ENCODE data around the gene MED4. TPM values are rescaled to one million over a fixed set of nuclear protein-coding genes. Genes with fewer than 3 reads are reported as not detected.

MED4 gene, protein sequence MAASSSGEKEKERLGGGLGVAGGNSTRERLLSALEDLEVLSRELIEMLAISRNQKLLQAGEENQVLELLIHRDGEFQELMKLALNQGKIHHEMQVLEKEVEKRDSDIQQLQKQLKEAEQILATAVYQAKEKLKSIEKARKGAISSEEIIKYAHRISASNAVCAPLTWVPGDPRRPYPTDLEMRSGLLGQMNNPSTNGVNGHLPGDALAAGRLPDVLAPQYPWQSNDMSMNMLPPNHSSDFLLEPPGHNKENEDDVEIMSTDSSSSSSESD
- 61.8 and 63.5 TPM in 2 replicates for total RNA-seq

DNA sequence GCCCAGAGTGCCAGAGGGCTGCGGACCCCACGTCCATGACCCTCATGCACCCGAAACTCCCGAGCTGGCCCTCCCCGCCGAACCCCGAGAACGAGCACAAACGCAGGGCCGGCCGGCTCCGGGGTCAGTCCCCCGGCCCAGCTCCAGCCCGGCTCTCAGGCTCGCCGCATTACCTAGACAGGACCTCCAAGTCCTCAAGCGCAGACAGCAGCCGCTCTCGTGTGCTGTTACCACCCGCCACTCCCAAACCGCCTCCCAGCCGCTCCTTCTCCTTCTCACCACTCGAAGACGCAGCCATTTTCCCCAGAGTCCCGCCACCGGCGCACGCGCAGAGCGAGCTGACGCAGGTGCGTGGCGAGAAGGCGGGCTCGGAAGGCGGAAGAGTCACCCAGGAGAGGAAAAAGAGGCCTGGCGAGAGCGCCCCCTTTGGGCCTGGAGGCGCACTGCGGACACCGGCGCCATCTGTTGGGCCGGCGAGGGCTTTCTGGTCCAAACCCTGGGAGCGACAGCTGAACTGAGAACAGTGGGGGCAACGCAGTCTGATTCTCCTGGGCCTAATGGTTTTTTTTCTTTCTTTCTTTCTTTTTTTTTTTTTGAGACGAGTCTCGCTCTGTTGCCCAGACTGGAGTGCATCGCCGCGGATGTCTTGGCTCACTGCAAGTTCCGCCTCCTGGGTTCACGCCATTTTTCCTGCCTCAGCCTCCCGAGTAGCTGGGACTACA lies at the start of gene MED4:
Gene MED4, minus strand, starts transcription at position 324 of the 722 bp plus-strand sequence. Its CDS starts 26 bp downstream, at position 298.
- peaks cover 9% of the 10 kb centered on the region for H3K36me3 Mint-ChIP-seq (ENCODE audit: low read depth)
- peak within 1 kb of the TSS; percentile 89 for H3K27ac Mint-ChIP-seq
- H3K27me3 Mint-ChIP-seq: peaks cover 7% of the 10 kb centered on the region
- DNase-seq: peak; percentile 100
- peak within 1 kb of the TSS; percentile 92 for H3K4me3 Mint-ChIP-seq
- H3K9me3 Mint-ChIP-seq: peaks cover 4% of the 10 kb centered on the region
- intact Hi-C loops (cut with micrococcal nuclease): loop anchor here (1.0 to 5.0 kb wide), 3 partner anchors 57 to 317 kb away; partner anchors contain the start of genes ITM2B and LPAR6
- peaks cover 24% of the 10 kb centered on the region for H3K4me1 Mint-ChIP-seq

DNA sequence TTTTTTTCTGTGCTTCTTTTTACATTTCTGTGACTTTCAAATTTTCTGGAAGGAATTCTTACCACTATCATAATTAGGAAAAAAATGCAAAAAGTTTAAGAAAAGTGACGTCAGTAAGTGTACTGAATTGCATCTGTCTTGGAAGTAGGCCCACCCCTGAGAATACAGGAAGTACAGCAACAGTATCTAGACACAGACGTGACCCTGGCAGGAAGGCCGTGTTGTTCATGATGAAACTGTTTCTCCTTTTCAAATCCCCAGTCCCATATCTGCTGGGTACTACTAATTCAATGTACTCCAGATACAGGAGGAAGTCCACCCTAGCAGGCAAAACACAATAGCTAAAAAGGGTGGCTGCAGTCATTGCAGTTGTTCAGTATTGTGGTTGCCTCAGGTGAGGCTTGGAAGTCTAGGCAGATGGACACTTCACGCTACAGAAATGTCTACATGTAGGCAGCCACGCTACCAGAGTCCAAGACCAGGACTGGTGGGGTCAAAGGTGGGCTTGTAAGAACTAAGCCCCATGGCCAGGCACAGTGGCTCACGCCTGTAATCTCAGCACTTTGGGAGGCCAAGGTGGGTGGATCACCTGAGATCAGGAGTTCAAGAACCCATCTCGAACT lies 49.6 kb upstream of the MED4 start:
- H3K9me3 Mint-ChIP-seq: no peaks in the 10 kb centered on the region
- peaks cover 5% of the 10 kb centered on the region for H3K4me1 Mint-ChIP-seq
- H3K27me3 Mint-ChIP-seq: no peaks in the 10 kb centered on the region
- intact Hi-C loops (cut with micrococcal nuclease): no loop called here
- H3K4me3 Mint-ChIP-seq: no peak overlapping the region
- DNase-seq: no peak
- no peak overlapping the region for H3K27ac Mint-ChIP-seq
- H3K36me3 Mint-ChIP-seq (ENCODE audit: low read depth): no peaks in the 10 kb centered on the region

DNA sequence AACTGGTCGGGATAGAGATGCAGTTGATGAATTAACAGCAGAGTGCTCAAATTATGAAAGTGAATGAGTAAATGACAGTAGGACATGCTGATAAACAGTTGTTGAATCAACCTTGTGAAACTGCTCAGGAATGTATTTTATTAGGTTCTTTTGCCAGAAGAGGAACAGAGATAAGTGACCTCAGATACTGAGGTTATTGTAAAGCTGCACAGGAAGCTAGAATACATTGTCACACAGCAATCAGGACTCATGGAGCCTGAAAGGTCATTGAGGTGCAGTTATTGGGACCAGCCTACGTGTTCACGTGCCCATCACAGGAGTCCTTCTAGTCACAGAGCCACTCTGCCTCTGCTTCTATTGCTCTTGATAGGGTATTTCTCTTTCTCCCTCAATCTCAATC lies 47.5 kb upstream of the MED4 start:
- Mint-ChIP-seq H3K9me3 (no peaks in the 10 kb centered on the region), H3K27ac (no peak overlapping the region), H3K27me3 (no peaks in the 10 kb centered on the region), H3K36me3 (ENCODE audit: low read depth) (no peaks in the 10 kb centered on the region), H3K4me1 (peaks cover 7% of the 10 kb centered on the region), H3K4me3 (no peak overlapping the region)
- intact Hi-C loops (cut with micrococcal nuclease): no loop called here
- no peak for DNase-seq

DNA sequence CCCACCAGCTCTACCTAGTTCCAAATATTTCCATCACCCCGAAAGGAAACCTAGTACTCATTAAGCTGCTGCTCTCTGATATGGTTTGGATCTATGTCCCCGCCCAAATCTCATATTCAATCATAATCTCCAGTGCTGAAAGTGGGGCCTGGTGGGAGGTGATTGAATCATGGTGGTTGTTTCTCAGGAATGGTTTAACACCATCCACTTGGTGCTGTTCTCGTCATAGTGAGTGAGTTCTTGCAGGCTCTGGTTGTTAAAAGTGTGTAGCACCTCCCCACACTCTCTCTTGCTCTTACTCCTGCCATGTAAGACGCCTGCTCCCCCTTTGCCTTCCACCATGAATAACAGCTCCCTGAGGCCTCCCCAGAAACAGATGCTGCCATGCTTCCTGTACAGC lies 43.4 kb upstream of the MED4 start:
- no peak overlapping the region for H3K27ac Mint-ChIP-seq
- no peaks in the 10 kb centered on the region for H3K9me3 Mint-ChIP-seq
- H3K4me1 Mint-ChIP-seq: peaks cover 3% of the 10 kb centered on the region
- H3K4me3 Mint-ChIP-seq: no peak overlapping the region
- no peak for DNase-seq
- peaks cover 4% of the 10 kb centered on the region for H3K27me3 Mint-ChIP-seq
- intact Hi-C loops (cut with micrococcal nuclease): no loop called here
- H3K36me3 Mint-ChIP-seq (ENCODE audit: low read depth): no peaks in the 10 kb centered on the region

DNA sequence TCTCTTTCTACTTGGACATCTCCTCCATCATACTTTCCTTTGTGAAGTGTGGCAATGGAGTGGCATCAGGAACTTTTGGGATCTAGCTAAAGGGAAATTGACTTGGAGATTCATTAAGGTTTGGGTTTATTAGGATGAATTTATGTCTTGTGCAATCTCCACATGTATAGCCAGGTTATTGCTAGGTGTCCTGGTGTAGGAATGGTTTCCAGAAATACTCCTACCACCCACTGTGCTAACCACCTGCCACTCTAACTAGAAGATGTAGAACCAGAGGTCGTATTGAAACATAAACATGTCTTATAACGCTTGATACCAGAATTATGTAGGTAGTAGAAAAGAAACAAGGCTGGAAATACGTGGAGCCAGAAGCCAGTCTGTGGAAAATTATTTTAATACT lies 38.1 kb upstream of the MED4 start:
- H3K27me3 Mint-ChIP-seq: peaks cover 16% of the 10 kb centered on the region
- no peaks in the 10 kb centered on the region for H3K36me3 Mint-ChIP-seq (ENCODE audit: low read depth)
- H3K9me3 Mint-ChIP-seq: no peaks in the 10 kb centered on the region
- no peak for DNase-seq
- H3K4me1 Mint-ChIP-seq: peaks cover 7% of the 10 kb centered on the region
- no peak overlapping the region for H3K27ac Mint-ChIP-seq
- intact Hi-C loops (cut with micrococcal nuclease): no loop called here
- no peak overlapping the region for H3K4me3 Mint-ChIP-seq

DNA sequence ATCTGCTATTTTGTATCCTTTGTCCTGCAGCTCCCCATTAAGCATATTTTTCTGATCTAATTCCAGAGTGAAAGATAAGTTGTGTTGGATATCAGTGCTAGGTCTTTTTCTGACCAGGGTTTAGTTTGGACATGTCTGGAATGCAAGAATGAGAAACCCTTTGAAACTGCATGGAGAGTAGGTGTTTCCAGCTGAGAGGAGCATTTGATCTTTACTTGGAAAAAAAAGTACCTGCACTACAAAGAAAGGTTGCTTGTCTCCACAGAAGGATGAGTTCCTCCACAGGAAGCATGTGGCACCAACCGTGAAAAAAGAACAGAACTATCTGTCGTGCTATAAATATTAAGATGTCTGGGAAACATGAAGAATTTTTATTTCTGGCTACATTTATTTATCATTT lies 36.6 kb upstream of the MED4 start:
- Mint-ChIP-seq H3K27me3 (peaks cover 16% of the 10 kb centered on the region), H3K36me3 (ENCODE audit: low read depth) (no peaks in the 10 kb centered on the region), H3K4me3 (no peak overlapping the region), H3K27ac (no peak overlapping the region), H3K4me1 (peaks cover 14% of the 10 kb centered on the region), H3K9me3 (no peaks in the 10 kb centered on the region)
- DNase-seq: no peak
- intact Hi-C loops (cut with micrococcal nuclease): no loop called here

DNA sequence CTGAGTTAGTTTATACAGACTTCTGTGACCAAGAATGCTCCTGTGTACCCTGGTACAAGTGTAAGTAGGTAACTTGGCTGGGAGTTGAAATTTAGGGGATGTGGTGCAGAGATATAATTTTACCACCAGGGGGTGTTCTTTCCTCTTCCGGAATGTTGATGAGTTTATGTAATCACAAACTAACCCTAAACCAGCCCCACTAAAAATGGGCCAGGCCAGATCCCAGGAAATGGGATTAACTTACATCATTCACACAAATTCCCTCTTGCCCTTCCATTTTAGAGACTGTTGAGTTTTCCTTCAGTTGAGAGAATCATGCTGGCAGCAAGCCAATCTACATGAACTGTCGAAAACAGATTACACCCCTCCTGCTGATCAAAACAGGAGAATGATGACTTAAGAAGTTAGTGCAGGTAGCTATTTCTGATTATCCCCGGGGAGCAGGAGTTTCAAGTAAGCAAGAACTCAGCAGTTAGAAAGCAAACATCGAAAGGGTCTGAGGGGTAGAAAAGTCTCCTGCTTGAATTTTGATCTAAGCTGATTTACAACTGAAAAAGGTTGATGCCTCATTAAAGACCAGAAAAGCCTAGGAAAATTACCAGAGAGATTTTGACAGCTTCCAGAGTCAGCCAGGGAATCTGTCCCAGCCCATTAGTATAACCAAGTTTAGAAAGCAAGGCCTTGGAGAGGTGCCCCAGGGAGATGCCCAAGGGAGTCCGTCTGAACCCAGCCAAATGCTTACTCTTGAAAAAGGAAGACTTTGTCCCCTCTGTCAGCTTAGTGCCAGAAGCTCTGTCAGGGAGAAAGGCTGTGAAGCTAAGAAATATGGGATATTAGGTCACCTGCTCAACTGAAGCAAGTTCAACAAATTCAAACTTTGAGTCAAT lies 32.3 kb upstream of the MED4 start:
- Mint-ChIP-seq H3K9me3 (no peaks in the 10 kb centered on the region), H3K36me3 (ENCODE audit: low read depth) (no peaks in the 10 kb centered on the region), H3K4me3 (no peak overlapping the region), H3K27ac (no peak overlapping the region), H3K27me3 (peaks cover 13% of the 10 kb centered on the region), H3K4me1 (peaks cover 18% of the 10 kb centered on the region)
- DNase-seq: peak; percentile 81
- intact Hi-C loops (cut with micrococcal nuclease): loop anchor here (1.0 to 10.0 kb wide), 5 partner anchors 60 to 642 kb away; partner anchors contain the start of genes ITM2B and RB1

DNA sequence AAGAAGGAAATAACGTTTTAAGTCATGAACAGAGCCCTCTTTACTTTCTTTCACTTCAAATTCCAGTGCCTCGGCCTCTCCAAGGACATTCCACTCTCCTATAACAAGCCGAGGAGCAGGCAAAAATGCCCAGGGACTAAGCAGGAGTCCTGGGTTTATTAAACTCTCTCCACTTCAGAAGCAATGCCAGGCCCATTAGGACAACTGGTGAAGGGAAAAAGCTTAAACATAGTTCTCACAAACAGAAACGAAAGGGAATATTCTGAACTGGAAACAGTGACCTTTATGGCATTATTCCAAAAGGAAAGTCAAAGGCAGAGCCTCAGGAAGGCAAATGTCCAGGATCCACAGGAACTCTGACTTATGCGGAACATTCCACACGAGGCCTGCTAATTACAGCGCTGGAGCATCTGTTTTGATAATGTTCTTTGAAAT lies 30.9 kb upstream of the MED4 start:
- no peak for DNase-seq
- no peaks in the 10 kb centered on the region for H3K9me3 Mint-ChIP-seq
- no peaks in the 10 kb centered on the region for H3K36me3 Mint-ChIP-seq (ENCODE audit: low read depth)
- intact Hi-C loops (cut with micrococcal nuclease): loop anchor here (2.0 to 10.0 kb wide), 2 partner anchors 61 to 179 kb away; partner anchors contain the start of gene RB1
- peaks cover 17% of the 10 kb centered on the region for H3K4me1 Mint-ChIP-seq
- no peak overlapping the region for H3K27ac Mint-ChIP-seq
- peaks cover 11% of the 10 kb centered on the region for H3K27me3 Mint-ChIP-seq
- no peak overlapping the region for H3K4me3 Mint-ChIP-seq

DNA sequence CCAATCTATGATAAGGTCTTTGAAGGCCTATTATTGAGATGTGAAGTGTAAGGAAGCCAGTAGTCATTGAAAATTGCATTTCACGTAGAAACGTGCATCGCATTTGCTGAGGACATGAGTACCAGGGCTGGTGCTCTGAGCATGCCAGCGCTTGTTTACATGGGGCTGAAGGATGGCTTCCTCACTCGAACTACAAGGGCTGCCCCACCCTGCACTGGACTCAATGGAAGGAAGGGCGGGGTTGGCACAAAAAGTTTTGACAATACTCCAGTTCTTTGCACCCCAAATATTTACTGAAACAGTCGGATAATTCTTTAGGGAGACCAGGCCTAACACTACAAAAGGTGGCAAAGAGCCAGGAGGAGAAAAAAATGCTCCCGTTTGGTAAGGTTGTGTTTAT lies 28.9 kb upstream of the MED4 start:
- intact Hi-C loops (cut with micrococcal nuclease): loop anchor here (10.0 kb wide), 1 partner anchor 181 kb away; the partner anchor contains the start of gene RB1
- H3K27ac Mint-ChIP-seq: no peak overlapping the region
- H3K4me3 Mint-ChIP-seq: no peak overlapping the region
- H3K27me3 Mint-ChIP-seq: peaks cover 14% of the 10 kb centered on the region
- H3K9me3 Mint-ChIP-seq: no peaks in the 10 kb centered on the region
- no peak for DNase-seq
- peaks cover 12% of the 10 kb centered on the region for H3K4me1 Mint-ChIP-seq
- H3K36me3 Mint-ChIP-seq (ENCODE audit: low read depth): no peaks in the 10 kb centered on the region

DNA sequence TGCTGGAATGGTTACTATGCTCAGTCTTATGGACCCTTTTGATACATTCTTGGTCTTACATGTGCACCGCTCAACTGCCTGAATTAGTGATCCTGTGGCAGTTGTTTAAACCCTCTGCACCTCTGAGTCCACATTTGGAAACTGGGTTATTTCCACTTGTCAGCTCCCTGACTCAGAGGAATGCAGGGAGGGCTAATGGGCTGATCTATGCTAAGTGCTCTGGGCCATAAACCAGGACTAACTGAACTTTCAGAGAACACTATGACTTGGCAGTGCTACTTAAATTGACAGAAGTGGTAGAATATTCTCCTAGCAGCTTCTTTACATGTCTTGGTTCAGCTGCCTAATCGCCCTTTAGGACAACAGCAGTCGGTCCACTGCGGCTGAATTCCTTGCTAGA lies 26.8 kb upstream of the MED4 start:
- H3K27ac Mint-ChIP-seq: no peak overlapping the region
- intact Hi-C loops (cut with micrococcal nuclease): loop anchor here (10.0 kb wide), 1 partner anchor 183 kb away; the partner anchor contains the start of gene RB1

DNA sequence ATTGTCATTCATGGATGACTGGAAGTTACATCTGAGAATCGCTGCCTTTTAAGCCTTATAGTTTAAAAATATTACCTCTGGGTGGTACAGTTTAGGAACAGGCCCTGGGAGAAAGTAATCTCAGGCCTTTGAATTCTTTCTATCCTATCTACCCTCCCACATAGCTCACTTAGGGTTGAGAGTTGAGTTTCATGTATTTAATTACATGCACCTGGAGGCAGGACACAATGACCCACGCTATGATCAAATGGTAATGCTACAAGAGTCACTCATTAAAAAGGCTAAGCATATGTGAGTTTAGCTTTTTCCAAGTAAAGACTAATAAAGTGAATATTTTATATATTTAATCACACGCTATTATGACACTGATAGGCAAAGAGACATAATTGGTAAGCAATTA lies 25.3 kb upstream of the MED4 start:
- Mint-ChIP-seq H3K27ac (no peak overlapping the region), H3K27me3 (peaks cover 18% of the 10 kb centered on the region), H3K9me3 (no peaks in the 10 kb centered on the region), H3K4me1 (peaks cover 4% of the 10 kb centered on the region), H3K36me3 (ENCODE audit: low read depth) (no peaks in the 10 kb centered on the region), H3K4me3 (no peak overlapping the region)
- DNase-seq: no peak
- intact Hi-C loops (cut with micrococcal nuclease): loop anchor here (10.0 kb wide), 1 partner anchor 185 kb away; the partner anchor contains the start of gene RB1

More for the DNA sequence above, 26.8 kb upstream of the MED4 start:
- H3K4me1 Mint-ChIP-seq: peaks cover 4% of the 10 kb centered on the region
- no peaks in the 10 kb centered on the region for H3K9me3 Mint-ChIP-seq
- peaks cover 16% of the 10 kb centered on the region for H3K27me3 Mint-ChIP-seq
- DNase-seq: no peak
- H3K36me3 Mint-ChIP-seq (ENCODE audit: low read depth): no peaks in the 10 kb centered on the region
- H3K4me3 Mint-ChIP-seq: no peak overlapping the region

DNA sequence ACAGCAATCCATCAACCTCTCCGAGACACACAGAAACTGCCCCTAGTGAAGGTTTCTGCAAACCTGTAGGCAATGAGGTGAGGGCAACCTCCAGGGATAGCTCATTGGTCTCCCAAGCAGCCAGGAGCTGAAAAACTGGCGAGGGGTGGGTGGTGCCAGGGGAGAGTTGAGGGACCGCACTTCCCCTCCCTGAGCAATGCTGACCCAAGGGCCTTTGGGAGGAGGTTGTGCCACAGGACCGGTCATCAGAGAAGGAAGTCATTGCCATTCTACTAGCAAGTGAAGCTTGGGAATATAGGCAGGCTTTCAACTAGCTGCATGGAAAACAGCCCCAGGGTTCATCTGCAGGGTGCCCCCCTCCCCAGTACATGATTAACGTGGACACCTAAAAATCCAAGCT lies 23.1 kb upstream of the MED4 start:
- Mint-ChIP-seq H3K27ac (no peak overlapping the region), H3K36me3 (ENCODE audit: low read depth) (no peaks in the 10 kb centered on the region), H3K27me3 (peaks cover 18% of the 10 kb centered on the region), H3K9me3 (no peaks in the 10 kb centered on the region), H3K4me1 (peaks cover 3% of the 10 kb centered on the region), H3K4me3 (no peak overlapping the region)
- DNase-seq: no peak
- intact Hi-C loops (cut with micrococcal nuclease): no loop called here

DNA sequence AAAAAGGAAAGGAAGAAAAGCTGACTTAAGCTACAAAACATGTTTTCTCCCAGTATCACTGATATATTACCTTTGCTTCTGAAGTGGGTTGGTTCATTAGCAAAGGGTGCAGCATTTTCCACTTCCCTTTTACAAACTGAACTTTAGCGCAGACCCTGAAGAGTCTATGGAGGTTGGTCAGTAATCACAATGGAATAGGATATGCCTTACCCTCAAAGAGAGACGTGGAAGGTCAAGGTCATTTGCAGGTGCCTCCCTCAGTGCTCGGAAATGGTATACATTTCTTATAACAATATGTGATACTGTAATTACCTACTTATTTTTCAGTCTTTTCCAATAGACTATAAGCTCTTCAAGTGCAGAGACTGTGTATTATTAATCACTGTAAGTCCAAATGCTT lies 21.9 kb upstream of the MED4 start:
- peaks cover 3% of the 10 kb centered on the region for H3K4me1 Mint-ChIP-seq
- no peaks in the 10 kb centered on the region for H3K36me3 Mint-ChIP-seq (ENCODE audit: low read depth)
- no peak overlapping the region for H3K27ac Mint-ChIP-seq

More for the DNA sequence above, 21.9 kb upstream of the MED4 start:
- DNase-seq: no peak
- Mint-ChIP-seq H3K27me3 (peaks cover 15% of the 10 kb centered on the region), H3K4me3 (no peak overlapping the region), H3K9me3 (no peaks in the 10 kb centered on the region)
- intact Hi-C loops (cut with micrococcal nuclease): no loop called here
